Measurements from ENCODE around the gene CASKIN1.
"Not testable (repeated sequence)": the region's sequence is repeated elsewhere in the genome, so short reads cannot be mapped to it uniquely, and the experiment has no call there.

CASKIN1 gene

GRCh38 chr16:2210009-2210332 lies 13.6 kb upstream of the CASKIN1 start:
- DNase-seq (ENCODE audit: low read depth in 1 of 2, low spot score in 1 of 2) = no peak

GRCh38 chr16:2209258-2210008 lies 13.0 kb upstream of the CASKIN1 start:
- DNase-seq (ENCODE audit: low read depth in 1 of 2, low spot score in 1 of 2) = no peak

GRCh38 chr16:2208772-2209171 lies 12.4 kb upstream of the CASKIN1 start:
- no peak for DNase-seq (ENCODE audit: low read depth in 1 of 2, low spot score in 1 of 2)

GRCh38 chr16:2208308-2208707 lies 11.9 kb upstream of the CASKIN1 start:
- DNase-seq (ENCODE audit: low read depth in 1 of 2, low spot score in 1 of 2) = no peak

GRCh38 chr16:2207872-2208271 lies 11.5 kb upstream of the CASKIN1 start:
- DNase-seq (ENCODE audit: low read depth in 1 of 2, low spot score in 1 of 2) = no peak

- no peak for DNase-seq (ENCODE audit: low read depth in 1 of 2, low spot score in 1 of 2)
These were observed 10.5 kb upstream of the CASKIN1 start for GRCh38 chr16:2206780-2207433.

GRCh38 chr16:2206420-2206779 lies 10.0 kb upstream of the CASKIN1 start:
- DNase-seq (ENCODE audit: low read depth in 1 of 2, low spot score in 1 of 2) = no peak

GRCh38 chr16:2205967-2206313 lies 9.5 kb upstream of the CASKIN1 start:
- no peak for DNase-seq (ENCODE audit: low read depth in 1 of 2, low spot score in 1 of 2)

GRCh38 chr16:2205104-2205966 lies 8.9 kb upstream of the CASKIN1 start, which contains the start of gene MLST8:
Gene MLST8 (plus strand): TSS chr16:2205454. CDS start chr16:2206086, 632 bp downstream.
- peak; percentile 81 to 82 for DNase-seq (ENCODE audit: low read depth in 1 of 2, low spot score in 1 of 2)

- no peak for DNase-seq (ENCODE audit: low read depth in 1 of 2, low spot score in 1 of 2)
These were observed 8.2 kb upstream of the CASKIN1 start for GRCh38 chr16:2204416-2205103.

- not testable (repeated sequence) for DNase-seq (ENCODE audit: low read depth in 1 of 2, low spot score in 1 of 2)
These were observed 6.8 kb upstream of the CASKIN1 start for GRCh38 chr16:2203119-2203688.

GRCh38 chr16:2200313-2200712 lies 3.9 kb upstream of the CASKIN1 start:
- DNase-seq (ENCODE audit: low read depth in 1 of 2, low spot score in 1 of 2) = no peak

GRCh38 chr16:2199621-2200139 lies 3.3 kb upstream of the CASKIN1 start:
- DNase-seq (ENCODE audit: low read depth in 1 of 2, low spot score in 1 of 2) = no peak

- DNase-seq (ENCODE audit: low read depth in 1 of 2, low spot score in 1 of 2) = no peak
These were observed 2.7 kb upstream of the CASKIN1 start for GRCh38 chr16:2199095-2199494.

GRCh38 chr16:2198283-2198682 lies 1.9 kb upstream of the CASKIN1 start:
- DNase-seq (ENCODE audit: low read depth in 1 of 2, low spot score in 1 of 2) = no peak

- DNase-seq (ENCODE audit: low read depth in 1 of 2, low spot score in 1 of 2) = no peak
These were observed 1.4 kb upstream of the CASKIN1 start for GRCh38 chr16:2197765-2198164.

GRCh38 chr16:2196981-2197511 lies 641 bp upstream of the CASKIN1 start:
- no peak for DNase-seq (ENCODE audit: low read depth in 1 of 2, low spot score in 1 of 2)

- no peak for DNase-seq (ENCODE audit: low read depth in 1 of 2, low spot score in 1 of 2)
These were observed 863 bp downstream of the CASKIN1 start for GRCh38 chr16:2195322-2196161.

GRCh38 chr16:2194852-2195321 lies 1.5 kb downstream of the CASKIN1 start:
- DNase-seq (ENCODE audit: low read depth in 1 of 2, low spot score in 1 of 2) = no peak

All from activated CD4-positive, alpha-beta T cell treated with anti-CD3 and anti-CD28 coated beads, Interleukin-2, amount 50 U/mL, for 24 hours (primary cell).